Kidney epithelial cell (primary cell): Measurements from ENCODE around the gene NUP37. TPM values are rescaled to one million over a fixed set of nuclear protein-coding genes. Genes with fewer than 3 reads are reported as not detected.
A peak's percentile ranks its signal among the peaks of the same experiment; 100 is the strongest.
"Not testable (repeated sequence)": the region's sequence is repeated elsewhere in the genome, so short reads cannot be mapped to it uniquely, and the experiment has no call there.

ENCODE experiments used
- DNase-seq: peaks from one replicate; pipeline ENCODE4 v3.0.0-alpha.2; 2010; ENCODE audit warnings: low read depth
- H3K27me3 ChIP-seq: 2 replicates; pipeline ENCODE4 v1.6.0; 2011; ENCODE audit warnings: low read length; ENCODE audit not compliant: control insufficient read depth, insufficient read depth
- H3K36me3 ChIP-seq: 2 replicates; pipeline ENCODE4 v1.5.1; 2011; ENCODE audit warnings: low read length; ENCODE audit not compliant: control insufficient read depth, insufficient read depth
- H3K4me3 ChIP-seq: 2 replicates; pipeline ENCODE4 v1.5.1; 2011; ENCODE audit warnings: low read depth, mild to moderate bottlenecking, control low read depth, low read length
- total RNA-seq: library from RNA; depleted of rRNA; stranded (reverse); fragments of >200 nt; gene quantifications from 2 replicates; pipeline ENCODE4 v1.2.3, GENCODE V29; 2015
- TF ChIP-seq, protein P1 (sequence below): IDR thresholded peaks from 2 replicates; pipeline ENCODE4 v1.5.1; 2011; ENCODE audit warnings: mild to moderate bottlenecking, moderate library complexity, low read length, control low read depth, inconsistent platforms; ENCODE audit not compliant: insufficient read depth, poor library complexity, severe bottlenecking

The NUP37 gene
- total RNA-seq, 1 donor from 2014 or later = 25.5 TPM

DNA sequence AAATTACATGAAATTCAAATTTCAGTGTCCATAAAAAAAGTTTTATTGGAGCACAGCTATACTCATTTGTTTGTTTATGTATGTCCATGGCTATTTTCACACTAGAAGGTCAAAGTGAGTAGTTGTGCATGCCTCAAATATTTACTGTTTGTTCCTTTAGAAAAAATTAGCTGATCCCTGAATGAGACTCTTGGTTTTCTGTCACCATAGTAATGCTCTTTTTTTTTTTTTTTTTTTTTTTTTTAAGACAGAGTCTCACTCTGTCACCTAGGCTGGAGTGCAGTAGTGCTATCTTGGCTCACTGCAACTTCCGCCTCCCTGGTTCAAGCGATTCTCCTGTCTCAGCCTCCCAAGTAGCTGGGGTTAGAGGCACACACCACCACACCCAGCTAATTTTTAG, 1.4 kb upstream of the NUP37 start:
- H3K36me3 ChIP-seq, H3K4me3 ChIP-seq, DNase-seq, H3K27me3 ChIP-seq: not testable (repeated sequence)

DNA sequence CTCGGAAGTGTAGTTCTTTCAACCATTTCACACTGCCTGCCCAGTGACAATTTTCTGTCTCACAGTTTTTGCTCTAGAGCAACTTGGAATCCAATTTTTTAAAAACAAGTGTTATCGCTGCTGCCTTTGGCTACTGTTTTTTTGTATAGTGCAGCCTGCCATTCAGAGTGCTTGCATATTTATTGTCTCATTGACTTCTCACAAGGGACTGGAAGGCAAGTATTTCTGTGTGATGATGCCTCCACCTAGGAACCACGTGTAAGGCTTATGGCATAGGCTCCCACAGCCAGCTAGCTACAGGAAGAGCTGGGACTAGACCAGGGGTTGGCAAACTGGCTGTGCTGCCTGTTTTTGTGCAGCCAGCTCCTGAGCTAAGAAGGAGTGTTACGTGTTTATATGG, 972 bp upstream of the NUP37 start:
- Histone ChIP-seq H3K27me3 (no peaks in the 10 kb centered on the region), H3K36me3 (no peaks in the 10 kb centered on the region), H3K4me3 (peak overlapping the region; percentile 94)
- DNase-seq = peak; percentile 4
- TF ChIP-seq, protein P1, sequence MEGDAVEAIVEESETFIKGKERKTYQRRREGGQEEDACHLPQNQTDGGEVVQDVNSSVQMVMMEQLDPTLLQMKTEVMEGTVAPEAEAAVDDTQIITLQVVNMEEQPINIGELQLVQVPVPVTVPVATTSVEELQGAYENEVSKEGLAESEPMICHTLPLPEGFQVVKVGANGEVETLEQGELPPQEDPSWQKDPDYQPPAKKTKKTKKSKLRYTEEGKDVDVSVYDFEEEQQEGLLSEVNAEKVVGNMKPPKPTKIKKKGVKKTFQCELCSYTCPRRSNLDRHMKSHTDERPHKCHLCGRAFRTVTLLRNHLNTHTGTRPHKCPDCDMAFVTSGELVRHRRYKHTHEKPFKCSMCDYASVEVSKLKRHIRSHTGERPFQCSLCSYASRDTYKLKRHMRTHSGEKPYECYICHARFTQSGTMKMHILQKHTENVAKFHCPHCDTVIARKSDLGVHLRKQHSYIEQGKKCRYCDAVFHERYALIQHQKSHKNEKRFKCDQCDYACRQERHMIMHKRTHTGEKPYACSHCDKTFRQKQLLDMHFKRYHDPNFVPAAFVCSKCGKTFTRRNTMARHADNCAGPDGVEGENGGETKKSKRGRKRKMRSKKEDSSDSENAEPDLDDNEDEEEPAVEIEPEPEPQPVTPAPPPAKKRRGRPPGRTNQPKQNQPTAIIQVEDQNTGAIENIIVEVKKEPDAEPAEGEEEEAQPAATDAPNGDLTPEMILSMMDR = no peak

DNA sequence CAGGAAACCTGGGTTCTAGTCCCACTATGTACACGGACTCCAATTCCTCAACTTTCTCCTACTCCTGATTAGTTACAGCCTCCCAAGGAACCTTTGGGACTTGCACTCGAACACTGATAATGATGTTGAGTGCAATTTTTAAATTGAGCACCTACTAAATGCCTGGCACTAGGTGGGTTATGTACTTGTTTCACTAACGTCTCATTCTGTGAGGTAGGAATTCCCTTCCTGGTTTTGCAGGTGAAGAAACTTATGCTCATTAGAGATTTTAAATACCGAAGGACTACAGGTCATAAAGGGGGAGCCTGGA, 605 bp upstream of the NUP37 start:
- Histone ChIP-seq H3K36me3 (no peaks in the 10 kb centered on the region), H3K27me3 (no peaks in the 10 kb centered on the region), H3K4me3 (peak overlapping the region; percentile 94)
- TF ChIP-seq, protein P1 = no peak
- no peak for DNase-seq

DNA sequence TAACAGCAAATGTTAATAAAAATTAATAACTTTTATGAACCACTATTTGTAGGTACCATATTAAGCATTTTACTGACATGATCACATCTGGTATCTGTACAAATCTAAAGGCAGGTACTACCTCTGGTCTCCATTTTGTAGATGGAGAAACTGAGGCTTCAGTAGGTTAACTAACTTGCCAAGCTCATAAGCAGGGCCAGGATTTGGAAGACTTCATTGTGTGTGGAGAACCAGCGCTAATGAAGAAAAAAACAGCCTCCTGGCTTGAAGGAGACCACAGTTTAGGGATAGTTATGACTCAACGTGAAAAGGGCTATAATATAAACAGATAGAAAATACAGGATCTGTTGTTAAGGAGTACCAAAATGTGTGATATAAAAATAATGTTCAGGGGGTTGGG, 1.0 kb downstream of the NUP37 start:
- H3K4me3 ChIP-seq = peak overlapping the region; percentile 94
- DNase-seq = no peak
- H3K27me3 ChIP-seq = no peaks in the 10 kb centered on the region
- H3K36me3 ChIP-seq = no peaks in the 10 kb centered on the region
- TF ChIP-seq, protein P1 = no peak

DNA sequence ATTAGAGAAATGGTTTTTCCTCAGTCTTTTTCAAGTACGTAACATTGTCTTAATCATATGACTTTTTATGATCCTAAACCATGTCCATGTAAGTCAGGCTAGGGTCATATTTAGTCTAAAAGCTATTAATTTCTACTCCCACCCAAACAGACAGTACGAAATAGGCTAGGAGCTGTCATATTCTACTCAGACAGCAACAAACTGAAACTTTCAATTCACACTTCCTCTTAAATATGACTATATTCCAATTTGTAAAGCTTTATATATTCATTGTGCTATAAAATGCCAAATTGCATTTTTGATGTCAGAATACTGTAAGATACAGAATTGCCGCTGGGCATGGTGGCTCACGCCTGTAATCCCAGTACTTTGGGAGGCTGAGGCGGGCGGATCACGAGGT, 3.5 kb downstream of the NUP37 start:
- no peaks in the 10 kb centered on the region for H3K27me3 ChIP-seq
- H3K4me3 ChIP-seq = no peak overlapping the region
- no peak for DNase-seq
- TF ChIP-seq, protein P1 = no peak
- H3K36me3 ChIP-seq = no peaks in the 10 kb centered on the region

DNA sequence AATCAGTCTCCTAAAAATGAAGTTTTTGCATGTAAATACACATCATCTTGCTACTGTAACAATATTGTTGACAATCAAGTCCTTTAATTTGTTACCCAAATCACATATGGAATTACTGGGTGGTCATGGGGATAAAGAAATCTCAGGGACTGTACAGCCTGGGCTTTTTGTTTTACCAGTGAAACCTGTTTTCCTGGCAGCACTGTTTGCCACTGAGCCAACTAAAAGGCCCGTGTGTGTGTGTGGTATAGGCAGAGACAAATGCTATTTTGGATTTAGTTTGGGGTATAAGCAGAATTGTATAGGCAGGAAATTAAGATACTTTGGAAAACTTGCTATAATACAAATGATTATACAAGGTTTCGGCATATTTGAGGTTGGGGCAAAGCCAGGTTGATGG, 5.7 kb downstream of the NUP37 start:
- H3K36me3 ChIP-seq = no peaks in the 10 kb centered on the region
- H3K27me3 ChIP-seq = no peaks in the 10 kb centered on the region
- TF ChIP-seq, protein P1 = no peak
- no peak for DNase-seq
- H3K4me3 ChIP-seq = no peak overlapping the region
